ENCODE results near the gene SETBP1.

- no peak for TF ChIP-seq ZNF274 (IDR thresholded peaks at IDR 0.05; ENCODE audit: low read depth, low read length)
- no peak for TF ChIP-seq YY1 (IDR thresholded peaks at IDR 0.05; ENCODE audit: insufficient read depth, insufficient read length)
Measured at GRCh38 chr18:44842588-44843412, 162.1 kb downstream of the SETBP1 start.
